ENCODE measurements around the gene GAD1.

Gene GAD1

GRCh38 chr2:170891893-170892292 lies 75.2 kb downstream of the GAD1 start:
- DNase-seq (ENCODE audit: low spot score) = no peak

DNA sequence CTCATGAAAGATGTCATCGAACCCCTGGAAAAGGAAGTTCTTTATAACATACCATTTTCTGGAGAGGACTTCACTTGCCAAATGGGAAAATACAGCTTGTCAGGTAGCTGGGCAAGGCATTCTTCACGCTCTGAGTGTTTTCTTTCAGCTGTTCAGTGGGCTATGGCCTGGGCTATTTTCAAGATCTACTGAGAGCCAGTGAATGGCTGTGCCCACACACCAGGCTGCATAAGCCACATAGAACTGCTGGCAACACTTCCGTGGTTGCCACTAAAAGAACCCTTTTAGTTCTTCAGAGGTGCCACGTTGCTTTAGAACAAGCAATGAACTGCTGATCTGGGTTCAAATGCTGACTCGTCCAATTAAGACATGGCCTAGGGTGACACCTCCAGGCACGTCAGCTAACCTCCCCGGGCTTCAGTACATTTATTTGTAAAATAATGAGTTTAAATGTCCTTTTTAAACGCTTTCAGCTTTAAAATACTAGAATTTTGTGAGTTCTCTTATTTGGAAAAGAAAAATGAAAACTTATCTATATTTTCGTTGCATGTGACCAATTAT lies 75.8 kb downstream of the GAD1 start:
- Histone ChIP-seq H3K4me3 (no peak overlapping the region), H3K27ac (no peak overlapping the region)
- DNase-seq (ENCODE audit: low spot score) = no peak
- TF ChIP-seq CTCF (IDR thresholded peaks at IDR 0.05) = no peak

More at GRCh38 chr2:170891893-170892292, 75.2 kb downstream of the GAD1 start:
- Histone ChIP-seq H3K4me3 (no peak overlapping the region), H3K27ac (no peak overlapping the region)
- no peak for TF ChIP-seq CTCF (IDR thresholded peaks at IDR 0.05)

- H3K4me3 ChIP-seq = no peak overlapping the region
- TF ChIP-seq CTCF (IDR thresholded peaks at IDR 0.05) = no peak
- no peak overlapping the region for H3K27ac ChIP-seq
- DNase-seq (ENCODE audit: low spot score) = no peak
Measured at GRCh38 chr2:170895023-170895757, 78.5 kb downstream of the GAD1 start.

GRCh38 chr2:170896622-170897021 lies 79.9 kb downstream of the GAD1 start:
- H3K27ac ChIP-seq = no peak overlapping the region
- H3K4me3 ChIP-seq = no peak overlapping the region
- TF ChIP-seq CTCF (IDR thresholded peaks at IDR 0.05) = no peak

DNA sequence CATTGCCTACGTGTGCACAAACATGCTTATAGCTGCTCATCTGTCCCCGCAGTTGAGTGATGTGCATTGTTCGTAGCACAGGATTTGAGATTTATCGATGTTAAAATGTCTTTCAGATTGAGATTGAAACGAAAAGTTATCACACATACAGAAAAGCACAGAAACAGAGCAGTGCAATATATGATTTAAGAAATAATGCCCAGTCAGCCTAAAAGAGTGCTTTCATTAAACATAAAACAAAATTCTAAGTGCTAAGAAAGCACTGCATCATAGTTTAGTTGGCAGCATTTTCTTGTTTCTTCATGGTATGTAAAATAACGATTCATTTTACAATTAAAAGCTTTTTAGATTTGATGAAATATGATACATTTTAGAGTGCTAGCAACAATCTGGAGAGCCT lies 80.4 kb downstream of the GAD1 start:
- Histone ChIP-seq H3K27ac (no peak overlapping the region), H3K4me3 (no peak overlapping the region)
- no peak for DNase-seq (ENCODE audit: low spot score)
- no peak for TF ChIP-seq CTCF (IDR thresholded peaks at IDR 0.05)

More at GRCh38 chr2:170896622-170897021, 79.9 kb downstream of the GAD1 start:
- no peak for DNase-seq (ENCODE audit: low spot score)

GRCh38 chr2:170905864-170906263 lies 89.2 kb downstream of the GAD1 start:
- no peak for DNase-seq (ENCODE audit: low spot score)
- no peak overlapping the region for H3K4me3 ChIP-seq
- no peak for TF ChIP-seq CTCF (IDR thresholded peaks at IDR 0.05)
- H3K27ac ChIP-seq = no peak overlapping the region

Data from coronary artery (tissue), 2 donors.